ENCODE results near the gene ILK.

DNA sequence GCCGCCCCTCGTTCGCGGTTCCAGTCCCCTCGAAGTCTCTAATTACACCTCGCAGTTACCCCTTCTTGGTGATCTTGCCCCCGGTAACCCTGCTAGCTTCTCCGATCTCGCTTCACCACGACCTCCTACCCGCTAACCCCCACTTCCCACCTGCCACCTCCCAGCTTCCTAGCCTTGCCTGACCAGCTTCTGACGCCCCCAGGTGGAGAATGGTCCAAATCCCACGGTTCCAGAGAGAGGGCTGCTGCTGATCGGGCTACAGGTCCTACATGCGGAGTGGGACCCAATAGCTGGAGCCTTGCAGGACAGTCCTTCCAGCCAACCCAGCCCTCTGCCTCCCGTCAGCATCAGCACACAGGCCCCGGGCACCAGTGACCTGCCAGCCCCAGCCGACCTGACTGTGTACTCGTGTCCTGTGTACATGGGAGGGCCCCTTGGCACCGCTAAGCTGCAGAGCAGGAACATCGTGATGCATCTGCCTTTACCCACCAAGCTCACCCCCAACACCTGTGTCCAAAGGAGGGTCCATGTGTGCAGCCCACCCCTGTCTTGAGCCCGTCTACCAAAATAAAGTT is 32.1 kb upstream of the ILK start:
- TF ChIP-seq, protein P1, sequence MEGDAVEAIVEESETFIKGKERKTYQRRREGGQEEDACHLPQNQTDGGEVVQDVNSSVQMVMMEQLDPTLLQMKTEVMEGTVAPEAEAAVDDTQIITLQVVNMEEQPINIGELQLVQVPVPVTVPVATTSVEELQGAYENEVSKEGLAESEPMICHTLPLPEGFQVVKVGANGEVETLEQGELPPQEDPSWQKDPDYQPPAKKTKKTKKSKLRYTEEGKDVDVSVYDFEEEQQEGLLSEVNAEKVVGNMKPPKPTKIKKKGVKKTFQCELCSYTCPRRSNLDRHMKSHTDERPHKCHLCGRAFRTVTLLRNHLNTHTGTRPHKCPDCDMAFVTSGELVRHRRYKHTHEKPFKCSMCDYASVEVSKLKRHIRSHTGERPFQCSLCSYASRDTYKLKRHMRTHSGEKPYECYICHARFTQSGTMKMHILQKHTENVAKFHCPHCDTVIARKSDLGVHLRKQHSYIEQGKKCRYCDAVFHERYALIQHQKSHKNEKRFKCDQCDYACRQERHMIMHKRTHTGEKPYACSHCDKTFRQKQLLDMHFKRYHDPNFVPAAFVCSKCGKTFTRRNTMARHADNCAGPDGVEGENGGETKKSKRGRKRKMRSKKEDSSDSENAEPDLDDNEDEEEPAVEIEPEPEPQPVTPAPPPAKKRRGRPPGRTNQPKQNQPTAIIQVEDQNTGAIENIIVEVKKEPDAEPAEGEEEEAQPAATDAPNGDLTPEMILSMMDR (IDR thresholded peaks at IDR 0.05), result no peak
- TF ChIP-seq EP300 (IDR thresholded peaks at IDR 0.05; ENCODE audit: low read depth) (no peak), POLR2AphosphoS5 (IDR thresholded peaks at IDR 0.05) (no peak), POLR2A (IDR thresholded peaks at IDR 0.05) (no peak)
